Neural crest cell (in vitro differentiated cells): ENCODE data around the gene ADGRB2. TPM values are rescaled to one million over a fixed set of nuclear protein-coding genes. Genes with fewer than 3 reads are reported as not detected.
"Not testable (repeated sequence)": the region's sequence is repeated elsewhere in the genome, so short reads cannot be mapped to it uniquely, and the experiment has no call there.

Source experiments
- DNase-seq: peaks from one replicate; pipeline ENCODE4 v3.0.0; 2021; ENCODE audit warnings: low read depth, mixed read lengths, low spot score
- H3K27ac Mint-ChIP-seq: one replicate; pipeline ENCODE4 v1.8.0; 2021; ENCODE audit warnings: mild to moderate bottlenecking, mixed read lengths; ENCODE audit not compliant: unreplicated experiment
- H3K27me3 Mint-ChIP-seq: 2 replicates; pipeline ENCODE4 v1.8.0; 2021; ENCODE audit warnings: low read depth, mild to moderate bottlenecking, mixed read lengths
- H3K36me3 Mint-ChIP-seq: 2 replicates; pipeline ENCODE4 v1.8.0; 2021; ENCODE audit warnings: low read depth, mild to moderate bottlenecking, mixed read lengths
- H3K4me1 Mint-ChIP-seq: 2 replicates; pipeline ENCODE4 v1.8.0; 2021; ENCODE audit warnings: mixed read lengths
- H3K4me3 Mint-ChIP-seq: one replicate; pipeline ENCODE4 v1.8.0; 2021; ENCODE audit warnings: mild to moderate bottlenecking, mixed read lengths
- H3K9me3 Mint-ChIP-seq: 2 replicates; pipeline ENCODE4 v1.8.0; 2021; ENCODE audit warnings: mixed read lengths
- CTCF ChIP-seq: fragments of 200-600 bp; sonication (generic); conservative IDR thresholded peaks from 2 replicates; pipeline ENCODE4 v1.5.0; 2021; ENCODE audit warnings: antibody characterized with exemption, mild to moderate bottlenecking
- total RNA-seq: library from RNA; stranded (reverse); gene quantifications from 2 replicates; pipeline ENCODE4 v1.2.1, GENCODE V29; 2021

The ADGRB2 gene
- total RNA-seq, 1 donor from 2014 or later, result 18.8 TPM

- TF ChIP-seq CTCF, result peak; percentile 52
- H3K4me1 Mint-ChIP-seq, result peaks cover 38% of the 10 kb centered on the region
- H3K36me3 Mint-ChIP-seq, result no peaks in the 10 kb centered on the region
- peak; percentile 40 for DNase-seq
- no peak overlapping the region for H3K27ac Mint-ChIP-seq
- peaks cover 21% of the 10 kb centered on the region for H3K27me3 Mint-ChIP-seq
- H3K4me3 Mint-ChIP-seq, result peak overlapping the region; percentile 85
- H3K9me3 Mint-ChIP-seq, result no peaks in the 10 kb centered on the region
These were observed 49.6 kb downstream of the ADGRB2 start for GRCh38 chr1:31714442-31715086.

- no peak for TF ChIP-seq CTCF
- DNase-seq, result no peak
- Mint-ChIP-seq H3K4me1 (peaks cover 27% of the 10 kb centered on the region), H3K27ac (no peak overlapping the region), H3K36me3 (no peaks in the 10 kb centered on the region), H3K9me3 (no peaks in the 10 kb centered on the region), H3K27me3 (peaks cover 30% of the 10 kb centered on the region), H3K4me3 (peak overlapping the region; percentile 56)
These were observed 51.5 kb downstream of the ADGRB2 start for GRCh38 chr1:31712630-31713029.

- no peak for DNase-seq
- no peaks in the 10 kb centered on the region for H3K36me3 Mint-ChIP-seq
- TF ChIP-seq CTCF, result no peak
- peaks cover 23% of the 10 kb centered on the region for H3K4me1 Mint-ChIP-seq
- no peaks in the 10 kb centered on the region for H3K9me3 Mint-ChIP-seq
- no peak overlapping the region for H3K27ac Mint-ChIP-seq
- peaks cover 36% of the 10 kb centered on the region for H3K27me3 Mint-ChIP-seq
- peak overlapping the region; percentile 3 for H3K4me3 Mint-ChIP-seq
These were observed 52.1 kb downstream of the ADGRB2 start for GRCh38 chr1:31712068-31712467.

- H3K4me3 Mint-ChIP-seq, result no peak overlapping the region
- H3K9me3 Mint-ChIP-seq, result no peaks in the 10 kb centered on the region
- no peak for TF ChIP-seq CTCF
- H3K27ac Mint-ChIP-seq, result no peak overlapping the region
- no peak for DNase-seq
- peaks cover 11% of the 10 kb centered on the region for H3K4me1 Mint-ChIP-seq
- peaks cover 55% of the 10 kb centered on the region for H3K27me3 Mint-ChIP-seq
- no peaks in the 10 kb centered on the region for H3K36me3 Mint-ChIP-seq
These were observed 55.8 kb downstream of the ADGRB2 start for GRCh38 chr1:31708324-31708723.

- peaks cover 11% of the 10 kb centered on the region for H3K4me1 Mint-ChIP-seq
- no peak for TF ChIP-seq CTCF
- no peaks in the 10 kb centered on the region for H3K9me3 Mint-ChIP-seq
- no peak for DNase-seq
- no peak overlapping the region for H3K4me3 Mint-ChIP-seq
- H3K27ac Mint-ChIP-seq, result no peak overlapping the region
- no peaks in the 10 kb centered on the region for H3K36me3 Mint-ChIP-seq
- peaks cover 61% of the 10 kb centered on the region for H3K27me3 Mint-ChIP-seq
These were observed 56.4 kb downstream of the ADGRB2 start for GRCh38 chr1:31707711-31708110.

GRCh38 chr1:31707059-31707600 is 57.0 kb downstream of the ADGRB2 start:
- not testable (repeated sequence) for H3K9me3 Mint-ChIP-seq, DNase-seq, H3K27ac Mint-ChIP-seq, H3K36me3 Mint-ChIP-seq, H3K4me3 Mint-ChIP-seq, H3K4me1 Mint-ChIP-seq
- peaks cover 59% of the 10 kb centered on the region for H3K27me3 Mint-ChIP-seq
